PFSK-1 (cell line): ENCODE measurements around the gene PRR18.

Source experiments
- FOXP2 ChIP-seq: optimal IDR thresholded peaks from 2 replicates; pipeline ENCODE3; 2011; ENCODE audit warnings: borderline replicate concordance, control low read depth, inconsistent platforms; ENCODE audit not compliant: insufficient read depth; ENCODE audit errors: extremely low read length, extremely low read depth
- POLR2AphosphoS5 ChIP-seq: IDR thresholded peaks from 2 replicates; pipeline ENCODE4 v1.6.1; 2012; ENCODE audit warnings: low read depth, mild to moderate bottlenecking, control low read depth, low read length, moderate library complexity
- SIN3A ChIP-seq: IDR thresholded peaks from 2 replicates; pipeline ENCODE4 v1.6.1; 2012; ENCODE audit warnings: mild to moderate bottlenecking, low read length, moderate library complexity, borderline replicate concordance; ENCODE audit not compliant: insufficient read depth
- TAF1 ChIP-seq: IDR thresholded peaks from 2 replicates; pipeline ENCODE4 v1.6.1; 2012; ENCODE audit warnings: low read length, control low read depth, borderline replicate concordance; ENCODE audit not compliant: insufficient read depth
- TF ChIP-seq, protein P1 (sequence below), 2 experiments: IDR thresholded peaks; 2 replicates each; pipeline versions ENCODE4 v1.6.1 to v1.8.0; 2011 to 2012; ENCODE audit warnings: low read depth in 2 of 2, low read length in 2 of 2, control low read depth in 1 of 2, inconsistent platforms in 1 of 2, mild to moderate bottlenecking in 1 of 2, moderate library complexity in 1 of 2; ENCODE audit not compliant: insufficient read depth in 1 of 2

PRR18 gene

DNA sequence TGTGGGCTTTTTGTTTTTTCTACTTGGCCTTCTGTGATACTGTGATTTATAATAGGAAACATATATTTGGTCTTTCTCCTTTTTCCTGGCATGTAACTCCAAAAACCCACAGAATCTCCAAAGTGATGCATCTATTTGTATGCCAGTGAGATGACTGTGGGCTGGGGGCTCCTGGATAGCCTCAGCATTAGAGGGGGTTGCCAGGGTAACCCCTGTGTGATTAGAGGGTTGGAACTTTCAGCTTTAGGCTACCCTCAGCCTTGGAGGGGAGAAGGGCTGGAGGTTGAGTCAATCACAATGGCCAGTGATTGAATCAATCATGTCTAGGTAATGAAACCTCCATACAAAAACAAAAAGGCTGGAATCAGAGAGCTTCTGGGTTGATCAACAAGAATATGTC lies 44.7 kb upstream of the PRR18 start:
- TF ChIP-seq TAF1 (no peak), SIN3A (no peak), POLR2AphosphoS5 (no peak)
- TF ChIP-seq, protein P1, sequence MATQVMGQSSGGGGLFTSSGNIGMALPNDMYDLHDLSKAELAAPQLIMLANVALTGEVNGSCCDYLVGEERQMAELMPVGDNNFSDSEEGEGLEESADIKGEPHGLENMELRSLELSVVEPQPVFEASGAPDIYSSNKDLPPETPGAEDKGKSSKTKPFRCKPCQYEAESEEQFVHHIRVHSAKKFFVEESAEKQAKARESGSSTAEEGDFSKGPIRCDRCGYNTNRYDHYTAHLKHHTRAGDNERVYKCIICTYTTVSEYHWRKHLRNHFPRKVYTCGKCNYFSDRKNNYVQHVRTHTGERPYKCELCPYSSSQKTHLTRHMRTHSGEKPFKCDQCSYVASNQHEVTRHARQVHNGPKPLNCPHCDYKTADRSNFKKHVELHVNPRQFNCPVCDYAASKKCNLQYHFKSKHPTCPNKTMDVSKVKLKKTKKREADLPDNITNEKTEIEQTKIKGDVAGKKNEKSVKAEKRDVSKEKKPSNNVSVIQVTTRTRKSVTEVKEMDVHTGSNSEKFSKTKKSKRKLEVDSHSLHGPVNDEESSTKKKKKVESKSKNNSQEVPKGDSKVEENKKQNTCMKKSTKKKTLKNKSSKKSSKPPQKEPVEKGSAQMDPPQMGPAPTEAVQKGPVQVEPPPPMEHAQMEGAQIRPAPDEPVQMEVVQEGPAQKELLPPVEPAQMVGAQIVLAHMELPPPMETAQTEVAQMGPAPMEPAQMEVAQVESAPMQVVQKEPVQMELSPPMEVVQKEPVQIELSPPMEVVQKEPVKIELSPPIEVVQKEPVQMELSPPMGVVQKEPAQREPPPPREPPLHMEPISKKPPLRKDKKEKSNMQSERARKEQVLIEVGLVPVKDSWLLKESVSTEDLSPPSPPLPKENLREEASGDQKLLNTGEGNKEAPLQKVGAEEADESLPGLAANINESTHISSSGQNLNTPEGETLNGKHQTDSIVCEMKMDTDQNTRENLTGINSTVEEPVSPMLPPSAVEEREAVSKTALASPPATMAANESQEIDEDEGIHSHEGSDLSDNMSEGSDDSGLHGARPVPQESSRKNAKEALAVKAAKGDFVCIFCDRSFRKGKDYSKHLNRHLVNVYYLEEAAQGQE (IDR thresholded peaks at IDR 0.05; ENCODE audit: insufficient read depth in 1 of 2, low read depth in 2 of 2, low read length in 2 of 2) = no peak

DNA sequence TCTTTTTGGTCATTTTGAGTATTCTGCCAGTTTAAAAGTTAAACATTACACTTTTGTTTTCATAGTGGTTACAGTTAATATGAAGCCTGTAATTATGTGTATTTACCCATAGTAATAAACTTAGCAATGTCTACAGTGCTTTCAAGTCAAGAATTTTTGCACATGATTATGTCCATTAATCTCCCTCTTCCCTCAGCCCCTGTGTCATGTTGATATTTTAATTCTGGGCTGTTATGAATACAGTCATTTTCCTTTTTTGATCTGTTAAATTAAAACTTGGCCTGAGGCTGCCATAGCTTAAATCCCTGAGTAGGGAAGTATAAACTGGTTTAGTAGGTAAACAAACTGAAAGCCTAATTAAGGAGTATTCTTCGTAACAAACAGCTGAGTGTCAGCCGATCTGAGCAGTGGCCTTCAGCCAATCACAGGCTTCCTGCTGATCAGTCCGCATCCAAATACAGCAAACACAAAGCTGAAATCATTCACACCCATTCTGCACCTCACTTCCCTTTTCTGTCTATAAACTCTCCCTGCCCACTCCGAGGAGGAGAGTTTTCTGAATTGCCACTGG lies 43.6 kb upstream of the PRR18 start:
- TF ChIP-seq, protein P1 (IDR thresholded peaks at IDR 0.05; ENCODE audit: insufficient read depth in 1 of 2, low read depth in 2 of 2, low read length in 2 of 2) = no peak
- TF ChIP-seq FOXP2 (no peak), SIN3A (no peak; the same call in 1 of the 2 replicates), POLR2AphosphoS5 (no peak), TAF1 (no peak)

DNA sequence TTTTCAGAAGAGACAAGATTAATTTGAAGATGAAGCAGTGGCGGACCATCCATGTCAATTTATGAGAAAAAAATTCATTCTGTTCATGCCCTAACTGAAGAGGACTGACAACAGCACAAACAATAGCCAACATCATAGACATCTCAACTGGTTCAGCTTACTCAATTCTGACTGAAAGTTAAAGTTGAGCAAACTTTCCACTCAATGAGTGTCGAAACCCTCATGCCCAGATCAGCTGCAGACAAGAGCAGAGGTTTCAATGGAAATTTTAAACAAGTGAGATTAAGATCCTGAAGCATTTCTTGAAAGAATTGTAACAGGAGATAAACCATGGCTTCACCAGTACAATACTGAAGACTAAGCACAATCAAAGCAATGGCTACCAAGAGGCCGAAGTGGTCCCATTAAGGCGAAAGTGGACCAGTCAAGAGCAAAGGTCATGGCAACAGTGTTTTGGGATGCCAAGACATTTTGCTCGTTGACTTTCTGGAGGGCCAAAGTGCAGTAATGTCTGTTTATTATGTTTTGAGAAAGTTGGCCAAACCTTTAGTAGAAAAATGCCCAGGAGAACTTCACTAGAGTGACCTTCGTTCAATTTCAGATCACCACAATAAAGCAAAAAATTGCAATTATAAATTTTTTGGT lies 40.2 kb upstream of the PRR18 start:
- TF ChIP-seq TAF1 = no peak
- TF ChIP-seq SIN3A = no peak
- TF ChIP-seq, protein P1 (IDR thresholded peaks at IDR 0.05; ENCODE audit: insufficient read depth in 1 of 2, low read depth in 2 of 2, low read length in 2 of 2) = no peak
- TF ChIP-seq POLR2AphosphoS5 = no peak
- TF ChIP-seq FOXP2 = no peak

DNA sequence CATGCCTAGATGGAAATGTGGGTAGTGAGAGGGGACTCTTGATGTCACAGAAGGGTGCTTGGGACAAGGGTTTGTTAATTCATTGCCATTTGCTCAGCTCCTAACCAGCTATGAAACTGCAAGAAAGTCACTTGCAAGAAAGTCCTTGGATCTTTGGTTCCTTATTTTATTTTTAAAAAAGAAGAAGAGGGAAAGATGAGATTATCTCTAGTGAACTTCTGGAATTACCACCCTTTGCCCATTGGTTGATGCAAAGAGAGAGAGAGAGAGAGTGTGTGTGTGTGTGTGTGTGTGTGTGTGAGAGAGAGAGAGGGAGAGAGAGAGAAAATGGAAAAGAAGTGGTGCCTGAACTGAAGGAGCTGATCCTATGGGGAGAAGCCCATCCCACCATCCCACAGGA lies 38.8 kb upstream of the PRR18 start:
- TF ChIP-seq FOXP2 = no peak

DNA sequence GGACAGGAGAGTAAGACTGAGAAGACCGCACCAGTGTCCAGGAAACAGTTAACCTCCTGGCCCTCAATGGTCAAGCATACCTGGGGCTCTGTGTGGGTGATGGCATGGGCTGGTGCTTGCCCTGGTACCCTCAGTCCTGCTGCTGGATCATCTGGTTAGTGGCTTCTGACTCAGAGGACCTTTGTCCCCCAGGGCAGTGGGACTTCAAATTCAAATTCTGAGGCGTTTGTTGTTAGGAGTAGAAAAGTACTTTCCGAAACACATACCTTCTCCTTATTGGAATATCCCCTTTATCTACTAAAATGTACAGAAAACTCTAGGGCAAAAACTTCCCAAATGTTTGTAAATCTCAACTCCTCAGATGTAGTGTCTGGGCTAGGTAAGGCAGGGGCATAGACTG lies 38.3 kb upstream of the PRR18 start:
- TF ChIP-seq FOXP2 = no peak
- TF ChIP-seq TAF1 = no peak
- no peak for TF ChIP-seq POLR2AphosphoS5
- TF ChIP-seq, protein P1 (IDR thresholded peaks at IDR 0.05; ENCODE audit: insufficient read depth in 1 of 2, low read depth in 2 of 2, low read length in 2 of 2) = no peak
- no peak for TF ChIP-seq SIN3A
